ENCODE measurements around the gene CACNG7.

The CACNG7 gene

GRCh38 chr19:53879140-53880081 is 29.7 kb upstream of the CACNG7 start:
- peak; percentile 71 for DNase-seq

DNA sequence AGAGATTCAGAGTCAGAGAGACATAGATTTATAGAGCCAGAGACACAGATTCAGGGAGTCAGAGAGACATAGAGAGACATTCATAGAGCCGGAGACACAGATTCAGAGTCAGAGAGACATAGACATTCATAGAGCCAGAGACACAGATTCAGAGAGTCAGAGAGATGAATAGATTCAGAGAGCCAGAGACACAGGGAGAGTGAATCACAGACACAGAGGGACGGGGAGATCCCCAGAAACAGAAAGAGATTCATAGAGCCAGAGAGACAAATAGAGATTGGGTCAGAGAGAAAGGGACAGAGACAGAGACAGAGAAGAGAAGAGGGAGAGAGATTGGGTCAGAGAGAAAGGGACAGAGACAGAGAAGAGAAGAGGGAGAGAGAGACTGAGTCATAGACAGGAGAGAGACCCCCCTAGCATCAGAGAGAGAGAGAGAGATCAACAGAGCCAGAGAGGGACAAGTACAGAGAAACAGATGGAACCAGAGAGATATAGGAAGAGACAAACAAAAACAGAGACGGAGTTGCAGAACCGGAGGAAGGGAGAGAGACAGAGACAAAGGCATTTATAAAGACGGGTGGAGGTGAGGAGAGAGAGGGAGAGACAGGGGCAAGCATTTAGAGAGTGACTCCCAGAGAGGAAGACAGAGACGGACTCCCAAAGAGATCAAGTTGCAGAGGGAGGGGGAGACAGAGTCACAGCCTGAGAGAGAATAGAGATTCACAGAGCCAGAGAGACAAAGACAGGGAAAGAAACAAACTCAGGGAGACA is 28.2 kb upstream of the CACNG7 start:
- no peak for DNase-seq

DNA sequence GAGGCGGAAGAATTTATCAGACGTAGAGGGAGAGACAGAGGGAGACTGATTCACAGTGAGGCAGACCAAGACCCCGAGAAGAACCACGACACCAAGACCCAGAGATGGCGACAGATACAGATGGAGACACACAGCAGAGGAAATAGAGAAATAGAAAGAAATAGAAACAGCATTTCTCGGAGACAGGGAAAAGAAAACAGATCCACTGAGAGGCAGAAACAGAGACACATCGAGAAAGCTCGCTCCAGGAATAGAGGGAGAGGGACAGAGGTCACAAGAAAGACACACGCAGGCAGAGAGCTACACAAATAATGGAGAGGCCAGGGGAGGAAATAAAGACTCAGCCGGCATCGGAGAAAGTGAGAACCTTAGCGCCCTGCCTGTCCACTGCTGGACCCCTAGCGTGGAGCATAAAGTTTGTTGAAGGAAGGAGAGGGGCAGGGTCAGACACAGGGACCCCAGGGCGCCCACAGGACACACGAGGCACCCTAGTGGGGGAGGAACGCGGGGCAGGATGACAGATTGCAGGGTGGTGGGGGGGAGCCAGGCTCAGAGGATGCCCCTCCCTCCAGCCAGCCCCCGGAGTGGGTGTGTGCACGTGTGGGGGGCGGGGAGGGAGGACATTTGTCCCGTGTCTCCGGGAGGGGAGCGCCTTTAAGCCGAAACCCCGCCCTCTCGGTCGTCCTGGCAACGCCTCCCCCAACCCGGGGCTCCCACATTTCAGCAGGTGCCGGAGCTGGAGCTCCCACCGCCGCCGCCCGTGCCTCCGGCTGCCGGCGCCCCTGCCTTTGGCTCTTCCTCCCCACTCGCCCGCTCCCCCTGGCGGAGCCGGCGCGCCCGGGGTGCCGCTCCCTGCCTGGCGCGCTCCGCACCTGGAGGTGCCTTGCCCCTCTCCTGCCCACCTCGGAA is 27.3 kb upstream of the CACNG7 start, which contains the start of gene PRKCG:
PRKCG (plus strand) TSS at position 716 of the 909 bp plus-strand sequence. CDS start 298 bp downstream, outside the sequence.
- peak; percentile 47 for DNase-seq

DNA sequence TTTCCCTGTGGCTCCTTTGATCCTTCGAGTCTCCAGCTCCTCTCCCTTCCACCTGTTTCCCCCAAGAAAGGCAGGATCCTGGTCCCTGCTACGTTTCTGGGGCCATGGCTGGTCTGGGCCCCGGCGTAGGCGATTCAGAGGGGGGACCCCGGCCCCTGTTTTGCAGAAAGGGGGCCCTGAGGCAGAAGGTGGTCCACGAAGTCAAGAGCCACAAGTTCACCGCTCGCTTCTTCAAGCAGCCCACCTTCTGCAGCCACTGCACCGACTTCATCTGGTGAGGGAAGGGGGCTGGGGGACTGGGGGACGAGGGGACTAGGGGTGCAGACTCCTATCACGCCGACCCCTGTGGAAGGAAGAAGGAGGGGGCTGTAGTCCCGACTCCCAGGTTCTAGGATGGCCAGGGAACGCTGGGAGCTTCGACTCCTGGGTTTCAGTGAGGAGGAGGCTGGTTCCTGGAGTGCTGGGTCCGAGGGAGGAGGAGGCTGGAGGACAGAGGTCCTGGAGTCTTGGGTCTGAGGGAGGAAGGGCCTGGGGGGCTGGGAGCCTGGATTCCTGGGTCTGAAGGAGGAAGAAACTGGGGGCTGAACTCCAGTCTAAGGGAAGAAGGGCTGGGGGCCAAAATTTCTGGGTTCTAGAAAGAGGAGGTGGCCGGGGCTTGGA is 26.6 kb upstream of the CACNG7 start:
- DNase-seq = no peak

- no peak for DNase-seq
Measured at GRCh38 chr19:53883231-53883661, 25.8 kb upstream of the CACNG7 start.

- no peak for DNase-seq
Measured at GRCh38 chr19:53883741-53884140, 25.3 kb upstream of the CACNG7 start.

DNA sequence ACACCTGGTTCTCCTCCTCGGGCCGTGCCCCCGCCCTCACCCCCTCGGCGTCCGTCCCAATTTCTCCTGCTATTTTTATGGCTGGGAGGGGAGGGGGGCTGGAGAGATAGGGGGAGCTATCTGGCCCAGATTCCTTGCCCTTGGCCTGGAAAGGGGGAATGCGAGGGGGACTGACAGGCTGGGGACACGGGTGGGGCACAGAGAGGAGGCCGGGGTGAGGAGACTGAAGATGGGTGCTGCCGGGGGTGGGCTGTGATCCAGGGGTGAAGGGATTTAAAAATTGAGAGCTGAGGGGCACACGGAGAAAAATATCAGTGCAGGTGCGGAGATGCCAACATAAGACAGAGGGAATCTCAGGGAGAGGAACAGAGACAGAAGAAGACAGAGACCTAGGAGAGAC is 24.8 kb upstream of the CACNG7 start:
- no peak for DNase-seq

DNA sequence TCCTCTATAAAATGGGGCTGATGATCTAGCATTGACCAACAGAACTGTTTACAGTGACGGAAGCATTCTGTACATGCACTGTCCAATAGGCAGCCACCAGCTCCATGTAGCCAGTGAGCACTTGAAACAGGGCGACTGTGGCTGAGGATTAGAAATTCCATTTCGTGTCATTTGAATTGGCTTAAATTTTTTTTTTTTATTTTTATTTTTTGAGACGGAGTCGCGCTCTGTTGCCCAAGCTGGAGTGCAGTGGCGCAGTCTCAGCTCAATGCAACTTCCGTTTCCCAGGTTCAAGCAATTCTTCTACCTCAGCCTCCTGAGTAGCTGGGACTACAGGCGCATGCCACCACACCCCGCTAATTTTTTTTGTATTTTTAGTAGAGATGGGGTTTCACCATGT is 24.0 kb upstream of the CACNG7 start:
- no peak for DNase-seq

GRCh38 chr19:53892301-53892980 is 16.6 kb upstream of the CACNG7 start:
- no peak for DNase-seq

GRCh38 chr19:53892981-53893325 is 16.1 kb upstream of the CACNG7 start:
- DNase-seq = no peak

DNA sequence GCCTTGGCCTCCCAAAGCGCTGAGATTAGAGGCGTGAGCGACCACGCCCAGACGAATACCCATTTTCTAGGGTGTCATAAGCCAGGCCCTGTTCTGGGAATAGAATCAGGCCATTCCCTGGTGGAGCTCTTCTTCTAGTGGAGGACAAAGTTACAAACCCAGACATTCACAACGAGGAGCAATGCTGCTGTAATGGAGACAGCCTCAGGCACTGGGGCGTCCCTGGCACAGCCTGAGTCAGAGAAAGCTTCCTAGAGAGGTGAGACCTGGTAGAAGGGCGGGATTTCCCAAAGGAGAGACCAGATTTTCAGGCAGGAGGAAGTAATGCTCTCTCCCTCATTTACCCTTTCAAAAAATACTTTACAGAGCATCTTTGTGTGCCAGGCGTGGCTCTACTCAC is 14.4 kb upstream of the CACNG7 start:
- no peak for DNase-seq

GRCh38 chr19:53896682-53897081 is 12.4 kb upstream of the CACNG7 start:
- no peak for DNase-seq

GRCh38 chr19:53897459-53897858 is 11.6 kb upstream of the CACNG7 start:
- DNase-seq = no peak

DNA sequence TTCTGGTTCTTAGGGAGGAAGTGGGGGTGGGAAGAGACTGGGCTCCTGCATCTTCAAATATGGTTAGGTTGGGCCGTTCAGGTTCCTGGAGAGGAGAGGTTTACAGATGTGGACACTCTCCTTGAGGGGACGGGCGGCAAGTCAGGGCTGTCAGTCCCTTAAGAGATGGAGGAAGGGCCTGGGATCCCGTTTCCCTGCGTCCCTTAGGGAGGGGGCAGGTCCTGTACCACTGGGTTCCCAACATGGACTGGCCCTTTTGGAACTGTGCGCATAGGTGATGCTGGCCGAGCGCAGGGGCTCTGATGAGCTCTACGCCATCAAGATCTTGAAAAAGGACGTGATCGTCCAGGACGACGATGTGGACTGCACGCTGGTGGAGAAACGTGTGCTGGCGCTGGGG is 10.9 kb upstream of the CACNG7 start:
- DNase-seq = no peak

DNA sequence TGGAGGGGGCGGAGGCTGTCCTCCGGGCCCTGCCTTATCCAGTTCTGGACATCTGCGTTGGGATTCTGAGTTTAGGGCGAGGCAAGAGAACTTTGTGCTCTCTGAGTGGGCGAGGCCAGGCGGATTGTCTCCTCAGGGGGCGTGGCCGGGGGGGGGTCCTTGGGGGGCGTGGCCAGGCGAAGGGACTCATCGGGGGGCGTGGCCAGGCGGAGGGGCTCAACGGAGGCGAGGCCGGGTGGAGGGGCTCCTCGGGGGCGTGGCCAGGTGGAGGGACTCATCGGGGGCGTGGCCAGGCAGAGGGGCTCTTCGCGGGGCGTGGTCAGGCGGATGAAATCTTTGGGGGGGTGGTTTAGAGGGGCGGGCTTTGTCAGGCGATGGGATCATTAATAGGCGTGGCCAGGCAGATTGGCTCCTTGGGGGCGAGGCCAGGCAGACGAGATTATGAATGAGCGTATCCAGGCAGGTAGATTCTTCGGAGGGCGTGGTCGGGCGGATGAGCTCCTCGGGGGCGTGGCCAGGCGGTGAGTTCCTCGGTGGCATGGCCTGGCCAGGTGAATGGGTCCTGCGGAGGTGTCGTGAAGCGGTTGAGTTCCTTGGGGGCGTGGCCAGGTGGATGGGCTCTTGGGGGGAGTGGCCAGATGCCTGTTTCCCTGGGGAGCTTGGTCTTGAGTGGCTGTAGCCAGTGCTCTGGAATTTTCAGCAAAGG is 10.3 kb upstream of the CACNG7 start:
- no peak for DNase-seq

- DNase-seq = no peak
Measured at GRCh38 chr19:53900191-53900860, 8.8 kb upstream of the CACNG7 start.

DNA sequence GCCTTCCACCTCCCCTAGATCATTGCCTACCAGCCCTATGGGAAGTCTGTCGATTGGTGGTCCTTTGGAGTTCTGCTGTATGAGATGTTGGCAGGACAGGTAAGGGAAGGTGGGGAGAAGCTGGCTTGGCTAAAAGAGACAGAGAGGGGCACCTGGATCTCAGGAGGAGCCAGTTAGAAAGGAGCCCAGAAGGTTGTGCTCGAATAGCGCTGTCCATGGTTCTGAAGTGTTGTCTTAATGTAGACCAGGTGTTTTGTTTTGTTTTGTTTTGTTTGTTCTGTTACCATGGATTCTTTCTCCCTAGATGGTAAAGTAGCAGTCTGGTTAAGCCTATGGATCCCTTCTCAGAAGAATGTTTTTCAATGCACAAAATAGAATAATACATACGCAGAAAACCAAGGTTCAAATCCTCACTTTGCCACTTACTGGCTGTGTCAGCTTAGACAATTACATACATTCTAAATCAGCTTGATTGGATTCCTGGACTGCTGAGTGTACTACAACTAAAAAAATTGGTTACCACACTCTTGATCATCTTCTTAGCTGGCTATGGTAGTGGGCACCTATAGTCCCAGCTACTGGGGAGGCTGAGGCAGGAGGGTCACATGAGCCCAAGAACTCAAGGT is 5.9 kb upstream of the CACNG7 start:
- DNase-seq = no peak

DNA sequence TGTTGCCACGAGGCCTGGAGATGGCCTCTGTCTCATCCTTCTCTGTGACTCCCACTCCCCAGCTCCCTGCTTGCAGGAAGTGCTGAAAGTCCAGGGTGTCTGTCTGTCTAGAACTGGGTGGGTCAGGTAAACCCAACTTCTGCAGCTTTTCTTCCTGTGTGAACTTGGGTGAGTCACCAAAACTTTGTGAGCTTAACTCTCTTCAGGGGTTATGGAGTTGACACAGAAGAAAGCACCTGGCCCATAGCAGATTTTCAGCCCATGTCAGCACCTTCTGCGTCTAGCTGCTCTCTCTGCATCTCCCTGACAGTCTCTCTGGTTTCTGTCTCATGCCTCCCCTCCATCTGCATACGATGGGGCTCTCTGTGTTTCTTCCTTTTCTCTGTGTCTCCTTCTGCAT is 4.2 kb upstream of the CACNG7 start:
- no peak for DNase-seq

- no peak for DNase-seq
Measured at GRCh38 chr19:53905787-53906186, 3.3 kb upstream of the CACNG7 start.
